ENCODE results near the gene MOBP.

DNA sequence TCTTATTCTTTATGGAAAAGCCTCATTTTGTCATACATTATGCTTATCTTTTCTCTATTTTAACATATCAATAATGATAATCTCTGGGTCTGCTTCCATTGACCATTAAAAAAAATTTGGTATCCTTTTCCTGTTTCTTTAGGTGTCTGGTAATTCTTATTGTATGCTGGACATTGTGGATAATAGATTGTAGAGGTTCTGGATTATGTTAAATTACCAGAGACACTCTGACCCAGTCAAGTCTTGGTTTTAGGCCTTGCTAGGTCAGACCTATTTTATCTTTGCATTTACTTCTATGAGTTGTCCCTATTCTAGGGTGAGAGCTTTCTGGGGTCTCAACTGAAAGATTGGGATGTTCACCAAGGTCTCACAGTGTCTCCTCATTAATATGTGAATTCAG, 9.3 kb downstream of the MOBP start:
- no peak for TF ChIP-seq POLR2A (IDR thresholded peaks at IDR 0.05; ENCODE audit: low read depth, low read length)
- TF ChIP-seq TAF1 (IDR thresholded peaks at IDR 0.05; ENCODE audit: low read depth, low read length) = no peak
- no peak for TF ChIP-seq SPI1 (IDR thresholded peaks at IDR 0.05; ENCODE audit: low read depth, low read length)
- no peak for TF ChIP-seq PAX5 (IDR thresholded peaks at IDR 0.05; ENCODE audit: insufficient read depth, low read length, severe bottlenecking)
- TF ChIP-seq POU2F2 (IDR thresholded peaks at IDR 0.05; ENCODE audit: low read depth, low read length) = no peak
